Heart left ventricle (tissue), 13 donors: ENCODE results near the gene KCNJ12.

ENCODE experiments used
- CTCF ChIP-seq, 12 donors: fragments of 200-600 bp; sonication (generic) in 4 of 12; IDR thresholded peaks; one replicate each; pipeline versions ENCODE4 v1.5.0 to v1.8.0; 2018 to 2022; ENCODE audit warnings: antibody characterized with exemption in 12 of 12, mild to moderate bottlenecking in 5 of 12
- POLR2A ChIP-seq, 2 donors: fragments of 450-650 bp; IDR thresholded peaks; one replicate each; pipeline ENCODE4 v1.6.1; 2017; ENCODE audit warnings: antibody characterized with exemption in 2 of 2, mild to moderate bottlenecking in 2 of 2, moderate library complexity in 2 of 2
- donor health status: ischemic (EF 13 %, LVEDD 7.1; RV severe dilation, severe dysfunction).
- donor health status: DM: no; HTN: yes; CAD: no.
- donor health status: DM: no; HTN: no; CAD: no.
- donor health status: ischemic (EF 25% LVEDD 6.9; RV normal size, moderate dysfunction).
- donor health status: ischemic (EF 25% LVEDD 5.7; RV mildly dilated, moderate dysfunction).
- donor health status: ischemic (EF 35%, LVEDD 5.7; RV mildly dilated, moderate dysfunction).
- donor health status: nonischemic (EF 11% LVEDD 7.7; RV severe dilation, severe dysfunction).
- donor health status: DM: yes; HTN: yes; CAD: no.
- donor health status: PGD.
- donor health status: ischemic (EF 29% LVEDD 5.4; RV normal size, mild dysfunction).
- donor health status: nonischemic (EF 23%, LVEDD 6.1; RV moderate dilation, normal function).

GRCh38 chr17:21460358-21460757, 84.2 kb downstream of the KCNJ12 start:
- no peak for TF ChIP-seq POLR2A (IDR thresholded peaks at IDR 0.05)
- no peak for TF ChIP-seq CTCF (IDR thresholded peaks at IDR 0.05)
